ENCODE measurements around the gene LIFR.
"Not testable (repeated sequence)": the region's sequence is repeated elsewhere in the genome, so short reads cannot be mapped to it uniquely, and the experiment has no call there.

The LIFR gene

DNA sequence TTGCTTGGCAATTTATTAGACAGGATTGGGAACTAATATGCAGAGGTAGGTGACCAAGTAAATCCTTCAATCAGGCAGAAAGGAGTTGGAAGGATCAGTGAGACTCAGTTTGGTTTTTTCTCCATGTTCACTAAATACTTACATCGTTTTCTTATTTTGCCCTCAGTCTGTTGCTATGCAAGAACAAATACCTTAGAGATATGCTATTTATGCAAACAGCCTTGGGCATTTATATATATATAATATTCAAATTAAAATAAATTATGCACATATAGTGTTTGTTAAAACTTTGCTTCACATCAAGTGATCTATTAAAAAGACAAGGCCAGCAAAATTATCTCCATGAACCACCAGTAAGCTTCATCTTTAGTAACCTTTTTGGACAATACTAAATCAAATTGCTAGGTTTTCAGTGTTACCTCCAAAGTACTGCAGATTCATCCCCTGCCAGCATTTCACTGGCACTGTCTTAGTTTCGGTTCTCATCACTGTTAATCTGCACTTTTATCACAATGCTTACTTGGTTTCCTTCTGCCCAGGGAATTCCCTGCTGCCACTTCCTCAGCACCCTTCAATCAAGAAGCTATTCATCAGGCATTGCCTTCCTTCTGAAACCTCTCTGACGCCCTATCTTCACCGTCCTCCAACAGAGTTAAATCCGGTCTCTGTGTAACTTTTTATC is 26.0 kb upstream of the LIFR start:
- no peak for DNase-seq (ENCODE audit: low spot score)

DNA sequence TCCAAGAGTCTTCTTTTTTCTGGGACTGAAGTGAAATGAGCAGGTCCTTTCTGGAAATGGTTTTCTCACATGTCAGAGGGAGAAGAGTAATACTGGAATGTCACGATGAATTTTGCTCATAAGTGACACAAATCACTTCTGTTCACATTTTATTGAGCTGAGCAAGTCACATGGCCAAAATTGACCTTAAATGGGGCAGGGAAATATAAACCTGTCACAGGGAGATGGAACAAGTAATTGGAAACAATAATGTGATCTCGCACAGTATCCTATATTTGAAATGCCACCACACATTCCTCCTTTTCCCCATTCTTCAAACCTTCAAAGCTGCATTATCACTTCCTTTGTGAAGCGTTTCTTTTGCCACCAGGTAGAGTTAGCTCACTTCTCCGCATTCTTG is 25.2 kb upstream of the LIFR start:
- no peak for DNase-seq (ENCODE audit: low spot score)

DNA sequence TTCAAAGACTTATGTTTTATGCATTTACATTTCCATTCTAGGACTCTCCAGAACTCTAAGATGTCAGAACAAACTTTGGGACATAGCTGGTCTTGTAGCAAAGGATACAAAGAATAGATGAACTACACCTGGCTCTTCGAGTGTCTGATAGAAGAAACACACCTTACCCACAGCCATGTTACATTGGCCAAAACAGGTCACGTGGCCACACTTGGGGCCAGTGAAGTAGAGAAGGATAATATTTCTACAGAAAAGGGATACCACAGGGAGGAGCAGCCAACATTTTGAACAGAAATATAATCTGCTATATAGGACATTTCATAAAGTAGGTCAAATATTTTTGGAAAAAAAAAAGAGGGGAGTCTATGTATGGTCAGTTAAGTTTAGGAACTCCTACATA is 22.7 kb upstream of the LIFR start:
- DNase-seq (ENCODE audit: low spot score) = no peak

DNA sequence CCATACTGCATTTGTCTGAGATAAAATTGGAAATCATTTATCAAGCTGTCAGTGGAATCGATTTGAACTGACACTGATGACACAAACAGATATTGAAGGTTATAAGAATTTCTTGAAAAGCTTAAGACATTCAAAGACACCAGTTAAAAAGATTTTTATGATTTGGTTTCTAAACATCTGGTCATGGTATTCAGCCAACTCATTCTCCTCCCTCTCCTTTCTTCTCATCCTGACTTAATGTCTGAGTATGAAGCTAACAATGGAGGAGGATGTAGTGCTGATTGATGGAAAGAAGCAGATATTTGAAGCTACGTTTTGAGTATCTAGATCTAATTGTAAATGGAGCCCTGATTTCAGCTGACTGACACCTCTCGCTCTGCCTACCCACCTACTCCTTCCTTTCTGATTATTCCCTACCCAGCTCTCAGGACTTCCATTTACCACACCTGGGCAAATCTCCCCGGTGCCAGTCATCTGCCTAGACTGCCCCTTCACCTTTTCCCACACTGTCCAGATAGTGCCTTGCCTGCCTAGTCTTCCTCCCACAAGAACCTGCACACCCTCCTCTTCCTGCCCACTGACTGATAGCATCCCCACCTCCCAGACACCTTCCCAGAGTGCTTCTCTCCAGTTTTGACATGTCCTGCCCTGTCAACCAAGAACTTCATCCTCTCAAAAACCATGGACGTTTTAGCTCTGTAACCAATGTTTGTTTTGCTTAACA is 20.7 kb upstream of the LIFR start:
- DNase-seq (ENCODE audit: low spot score) = no peak

DNA sequence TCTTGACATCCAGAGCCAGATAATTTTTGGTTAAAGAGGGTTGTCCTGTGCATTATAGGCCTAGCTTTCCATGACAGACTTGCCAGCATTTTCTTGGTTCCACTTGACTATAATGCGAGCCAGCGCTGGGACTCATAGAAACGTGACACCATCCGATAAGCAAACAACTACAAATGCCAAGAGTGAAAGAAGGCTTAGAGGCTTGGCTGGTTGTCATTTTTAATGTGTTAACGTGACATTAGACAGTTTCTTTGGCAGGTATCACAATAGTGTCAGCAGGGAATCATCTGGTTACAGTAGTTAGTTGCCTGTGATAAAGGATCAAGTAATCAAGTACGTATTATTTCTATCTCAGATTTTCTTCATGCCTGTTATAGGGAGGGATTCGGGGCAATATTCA is 20.0 kb upstream of the LIFR start:
- no peak for DNase-seq (ENCODE audit: low spot score)

DNA sequence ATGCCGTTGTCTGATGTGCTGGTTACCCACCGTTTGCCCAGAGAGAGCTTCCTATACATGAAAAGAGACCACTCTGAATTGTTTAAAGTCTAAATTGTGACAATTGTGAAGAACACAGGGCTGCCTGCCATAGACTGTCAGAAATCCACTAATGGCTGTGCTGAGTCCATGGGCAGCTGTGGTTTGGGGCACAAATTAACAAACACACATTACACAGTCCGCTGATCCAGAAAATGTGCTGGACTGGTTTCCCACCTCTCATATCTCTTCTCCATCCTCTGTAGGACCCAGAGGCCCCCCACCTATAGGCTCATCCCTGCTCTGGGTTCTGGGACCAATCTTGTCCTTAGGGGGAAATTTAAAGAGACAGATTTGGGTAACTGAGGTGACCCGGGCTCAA is 19.0 kb upstream of the LIFR start:
- DNase-seq (ENCODE audit: low spot score) = no peak

DNA sequence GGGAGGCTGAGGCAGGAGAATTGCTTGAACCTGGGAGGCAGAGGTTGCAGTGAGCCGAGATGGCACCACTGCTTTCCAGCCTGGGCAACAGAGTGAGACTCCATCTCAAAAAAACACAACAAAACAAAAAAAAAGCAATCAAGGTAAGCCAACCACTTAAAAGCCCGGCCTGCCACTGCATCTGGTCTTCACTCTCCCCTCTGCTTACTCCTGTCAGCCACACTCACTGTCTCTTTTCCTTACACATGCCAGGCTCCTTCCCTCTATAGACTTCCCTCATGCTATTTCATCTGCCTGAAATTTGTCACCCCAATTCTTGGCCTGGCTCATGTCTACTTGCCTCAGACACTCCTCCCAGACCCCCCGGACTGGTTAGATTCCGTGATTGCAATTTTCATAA is 17.6 kb upstream of the LIFR start:
- DNase-seq (ENCODE audit: low spot score) = no peak

DNA sequence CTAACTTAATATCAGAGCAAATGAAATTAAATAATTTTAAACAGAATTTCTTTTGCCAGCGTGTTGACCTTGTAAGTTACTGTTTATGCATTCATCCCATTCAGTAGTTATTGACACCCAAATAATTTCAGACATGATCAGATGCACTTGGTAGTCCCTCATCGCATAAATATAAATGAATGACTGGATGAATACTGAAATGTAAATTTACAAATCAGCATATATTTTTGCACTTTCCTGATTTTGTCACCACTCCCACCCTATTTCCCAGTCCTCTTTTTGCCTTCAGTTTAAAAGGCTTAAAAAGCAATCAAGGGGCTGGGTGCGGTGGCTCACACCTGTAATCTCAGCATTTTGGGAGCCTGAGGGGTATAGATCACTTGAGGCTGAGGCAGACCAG is 17.1 kb upstream of the LIFR start:
- DNase-seq (ENCODE audit: low spot score) = no peak

DNA sequence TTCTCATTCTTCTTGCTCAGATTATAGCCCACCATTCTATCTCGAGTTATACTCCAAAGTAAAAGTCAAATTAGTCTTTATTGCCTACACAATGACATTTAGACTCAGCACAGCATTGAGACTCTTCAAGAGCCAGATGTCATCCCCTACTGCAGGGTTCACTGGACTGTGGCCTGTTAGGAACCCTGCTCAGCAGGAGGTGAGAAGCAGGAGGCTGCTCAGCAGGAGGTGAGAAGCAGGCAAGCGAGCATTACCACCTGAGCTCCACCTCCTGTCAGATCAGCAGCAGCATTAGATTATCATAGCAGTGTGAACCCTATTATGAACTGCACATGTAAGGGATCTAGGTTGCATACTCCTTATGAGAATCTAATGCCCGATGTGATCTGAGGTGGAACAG is 12.7 kb upstream of the LIFR start:
- no peak for DNase-seq (ENCODE audit: low spot score)

DNA sequence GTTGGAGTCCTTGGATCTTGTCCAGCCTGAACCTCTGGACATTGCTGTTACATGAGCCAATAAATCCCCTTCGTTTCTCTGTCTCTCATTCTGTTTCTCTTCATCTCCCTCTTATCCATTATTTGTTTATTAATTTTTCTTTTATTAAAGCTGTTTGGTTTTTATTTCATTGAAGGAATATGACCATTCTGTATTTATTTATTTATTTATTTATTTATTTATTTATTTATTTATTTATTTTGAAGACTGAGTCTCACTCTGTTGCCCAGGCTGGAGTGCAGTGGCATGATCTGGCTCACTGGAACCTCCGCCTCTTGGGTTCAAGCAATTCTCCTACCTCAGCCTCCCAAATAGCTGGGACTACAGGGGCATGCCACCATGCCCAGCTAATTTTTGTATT is 10.9 kb upstream of the LIFR start:
- not testable (repeated sequence) for DNase-seq (ENCODE audit: low spot score)

DNA sequence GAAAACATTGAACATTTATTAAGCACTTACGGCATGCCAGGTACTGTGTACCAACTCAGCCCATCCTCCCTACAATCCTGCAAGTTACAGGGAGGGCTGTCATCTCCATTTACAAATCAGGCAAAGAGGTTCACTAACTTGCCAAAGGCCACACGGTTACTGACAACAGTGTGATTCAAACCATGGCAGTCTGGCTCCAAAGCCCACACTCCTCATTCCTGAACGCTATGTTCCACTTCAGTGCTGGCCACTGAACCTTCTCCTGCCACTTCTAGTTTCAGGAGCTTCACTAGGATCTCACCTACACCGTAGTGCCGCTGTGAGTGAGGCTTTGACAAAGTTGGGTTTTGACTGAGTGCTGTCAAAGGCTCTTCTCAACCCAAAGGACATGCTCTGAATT is 7.2 kb upstream of the LIFR start:
- DNase-seq (ENCODE audit: low spot score) = no peak

DNA sequence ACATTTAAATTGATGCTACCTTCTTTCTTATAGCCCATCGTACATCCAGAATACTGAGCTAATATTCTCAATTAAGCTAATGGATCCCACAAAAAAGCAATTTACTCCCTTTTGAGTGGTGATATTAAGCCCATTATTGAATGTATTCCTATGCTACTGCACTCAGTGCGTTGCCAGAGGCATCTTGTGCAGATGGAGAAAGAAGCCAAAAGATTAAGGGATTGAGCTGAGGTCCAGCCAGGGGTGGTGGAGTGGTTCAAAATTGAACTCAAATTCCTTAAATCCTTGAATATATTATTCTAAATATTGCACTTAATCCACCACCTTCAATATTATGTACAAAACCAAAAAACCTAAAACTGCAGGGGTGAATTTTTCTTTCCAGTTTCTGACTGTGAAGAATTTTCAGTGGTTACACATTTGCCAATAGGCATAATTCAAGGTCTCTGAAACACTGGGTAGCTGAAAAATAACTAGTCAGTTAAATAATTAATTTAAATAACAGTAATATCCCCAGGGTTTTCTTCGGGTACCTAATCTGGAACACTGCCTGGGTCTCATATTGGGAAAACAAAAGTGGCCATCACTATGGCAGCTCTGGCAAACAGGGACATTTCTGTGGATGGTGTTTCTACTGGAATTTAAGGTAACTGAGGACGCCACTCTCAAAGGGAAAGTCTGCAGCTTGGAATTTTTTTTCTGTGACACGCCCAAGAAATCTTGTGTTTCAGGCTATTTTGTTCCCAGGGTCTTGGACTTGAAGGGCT is 6.2 kb upstream of the LIFR start:
- DNase-seq (ENCODE audit: low spot score) = no peak

DNA sequence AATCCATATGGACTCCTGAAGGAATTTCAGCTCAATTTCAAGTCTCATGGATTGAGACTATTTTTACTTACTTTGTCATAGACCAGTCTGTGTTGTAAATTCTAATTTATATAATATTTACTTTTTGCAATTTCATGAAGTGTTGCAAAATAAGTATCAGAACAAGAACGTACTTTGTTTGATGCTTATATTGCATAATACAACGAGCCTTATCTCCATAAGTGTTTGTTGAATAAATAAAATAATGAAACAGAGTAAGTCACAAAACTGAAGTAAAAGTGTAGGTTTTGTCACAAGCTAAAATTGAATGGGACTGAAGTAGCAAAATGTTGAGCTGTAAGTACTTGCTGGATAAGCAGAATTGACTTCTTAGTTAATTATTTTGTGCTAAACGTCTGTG is 3.0 kb upstream of the LIFR start:
- DNase-seq (ENCODE audit: low spot score) = no peak

DNA sequence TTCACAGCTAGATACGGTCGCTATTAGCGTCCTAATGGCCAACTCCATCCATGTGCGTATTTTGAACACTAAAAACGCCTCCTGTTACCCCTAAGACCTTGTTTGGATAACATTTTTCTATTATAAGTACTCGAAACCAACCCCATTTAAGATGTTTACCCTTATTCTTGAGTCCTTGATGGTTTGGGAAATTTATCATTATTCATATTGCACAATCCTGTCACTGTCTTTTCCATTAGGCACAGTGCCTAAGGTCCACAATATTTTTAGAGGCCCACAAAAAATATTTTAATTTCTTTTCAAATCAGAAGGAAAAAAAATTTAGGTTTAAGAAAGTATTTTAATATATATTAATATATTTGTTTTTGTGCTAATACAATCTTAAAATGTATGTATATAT is 1.3 kb upstream of the LIFR start:
- DNase-seq (ENCODE audit: low spot score) = no peak

DNA sequence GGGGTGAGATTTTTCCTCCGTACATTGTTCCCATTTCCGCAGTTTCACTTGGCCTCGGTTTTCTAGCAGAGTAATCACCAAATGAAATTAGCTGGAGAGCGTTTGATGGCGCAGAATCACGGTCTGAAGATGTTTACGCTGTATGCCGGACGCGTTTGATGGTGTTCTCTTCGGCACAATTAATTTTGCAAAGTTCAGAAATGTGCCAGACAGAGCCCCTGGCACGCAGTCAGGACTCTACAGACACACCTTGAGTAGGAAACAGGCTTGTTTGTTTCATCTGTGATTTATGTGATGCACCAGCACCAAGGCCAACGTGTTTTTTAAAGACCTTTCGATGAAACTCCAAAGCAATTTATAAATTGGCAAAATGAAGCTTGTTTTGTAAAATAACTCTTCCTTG is 863 bp upstream of the LIFR start:
- DNase-seq (ENCODE audit: low spot score) = no peak

DNA sequence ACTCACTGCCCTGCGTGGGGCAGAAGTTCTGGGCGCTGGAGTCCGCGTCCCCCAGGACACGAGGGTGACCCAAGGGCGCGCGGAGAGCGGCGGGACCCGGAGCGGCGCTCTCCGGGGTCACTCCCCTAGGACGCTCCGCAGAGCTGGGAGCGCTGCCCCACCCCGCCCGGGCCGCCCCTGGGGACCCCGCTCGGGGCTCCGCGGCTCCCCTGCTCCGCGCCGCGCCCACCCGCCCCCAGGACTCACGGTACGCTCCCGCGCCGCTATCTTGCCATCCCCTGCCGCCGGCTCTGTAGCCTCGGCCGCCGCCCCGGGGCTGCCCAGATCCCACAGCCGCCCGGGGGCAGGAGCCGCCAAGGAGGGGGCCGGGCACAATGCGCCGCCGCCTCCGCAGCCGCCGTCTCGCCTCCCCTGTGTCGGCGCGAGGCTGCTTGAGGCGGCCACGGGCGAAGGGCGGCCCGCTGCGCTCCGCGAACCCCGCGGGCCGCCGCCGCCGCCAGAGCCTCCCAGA is 303 bp downstream of the LIFR start:
- no peak for DNase-seq (ENCODE audit: low spot score)

DNA sequence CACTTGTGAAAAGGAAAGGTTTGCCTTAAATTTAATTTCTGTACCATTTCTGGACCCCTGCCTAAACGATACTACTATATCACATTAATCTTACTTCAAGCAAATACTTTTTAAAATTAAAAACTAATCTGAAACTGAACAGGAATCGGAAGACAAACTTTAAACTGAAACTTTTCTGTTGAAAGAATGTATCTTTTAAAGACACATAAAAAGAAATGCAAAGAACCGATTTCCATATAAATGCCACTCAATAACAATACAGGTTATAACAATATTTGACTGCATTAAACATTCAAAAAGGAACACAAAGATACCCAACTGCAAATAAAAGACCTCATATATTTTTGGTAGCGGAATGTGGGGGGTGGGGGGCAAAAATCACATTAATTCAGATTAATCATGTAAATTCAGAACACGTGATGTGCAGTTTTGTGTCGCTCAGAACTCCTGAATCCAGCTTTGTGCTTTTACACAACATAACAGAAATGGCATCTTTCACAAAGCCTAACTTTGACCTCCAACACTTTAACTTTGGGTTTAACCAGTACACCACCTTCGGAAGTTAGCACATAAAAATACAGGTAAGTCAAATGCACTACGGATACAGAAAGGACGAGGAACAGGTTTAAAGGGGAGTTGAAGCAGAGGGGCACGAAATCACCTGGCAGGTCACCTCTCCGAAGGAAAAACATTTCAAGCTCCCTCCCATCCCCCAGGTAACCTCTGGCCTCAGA is 925 bp downstream of the LIFR start:
- DNase-seq (ENCODE audit: low spot score) = no peak

DNA sequence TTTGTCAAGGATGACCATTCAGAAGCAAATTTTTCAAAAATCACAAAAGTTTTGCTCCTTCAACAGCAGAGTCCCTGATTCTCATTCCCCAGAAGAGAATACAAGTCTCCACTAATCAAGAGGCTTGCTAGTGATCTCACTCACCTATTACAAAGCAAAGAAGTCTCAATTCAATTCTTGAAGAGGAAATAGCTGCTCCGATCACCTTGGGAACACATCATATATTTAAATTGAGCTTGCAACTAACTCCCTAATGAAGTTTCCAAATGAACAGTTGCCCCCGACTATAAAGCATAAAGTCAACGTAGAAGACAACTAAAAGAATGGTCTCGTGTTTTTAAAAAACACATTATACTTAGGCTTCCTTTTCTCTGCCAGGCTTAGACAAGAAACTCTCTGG is 1.6 kb downstream of the LIFR start:
- no peak for DNase-seq (ENCODE audit: low spot score)

DNA sequence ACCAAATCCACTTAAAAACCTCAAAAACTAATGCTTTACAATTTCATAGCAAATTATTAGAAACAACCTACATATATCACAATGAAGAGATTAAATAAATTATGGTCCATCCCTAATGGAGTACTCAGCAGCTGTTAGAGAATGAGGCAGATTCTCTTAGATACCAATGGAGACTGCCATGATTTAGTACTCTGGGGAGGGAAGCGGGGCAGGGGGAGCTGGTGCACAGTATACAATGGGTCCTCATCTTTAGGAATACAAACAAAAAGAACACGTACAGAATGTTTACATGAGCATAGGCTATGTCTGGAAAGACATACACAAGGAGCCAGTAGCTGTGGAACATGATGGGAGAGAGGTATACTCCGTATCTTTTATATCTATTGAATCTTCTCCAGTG is 2.0 kb downstream of the LIFR start:
- no peak for DNase-seq (ENCODE audit: low spot score)

DNA sequence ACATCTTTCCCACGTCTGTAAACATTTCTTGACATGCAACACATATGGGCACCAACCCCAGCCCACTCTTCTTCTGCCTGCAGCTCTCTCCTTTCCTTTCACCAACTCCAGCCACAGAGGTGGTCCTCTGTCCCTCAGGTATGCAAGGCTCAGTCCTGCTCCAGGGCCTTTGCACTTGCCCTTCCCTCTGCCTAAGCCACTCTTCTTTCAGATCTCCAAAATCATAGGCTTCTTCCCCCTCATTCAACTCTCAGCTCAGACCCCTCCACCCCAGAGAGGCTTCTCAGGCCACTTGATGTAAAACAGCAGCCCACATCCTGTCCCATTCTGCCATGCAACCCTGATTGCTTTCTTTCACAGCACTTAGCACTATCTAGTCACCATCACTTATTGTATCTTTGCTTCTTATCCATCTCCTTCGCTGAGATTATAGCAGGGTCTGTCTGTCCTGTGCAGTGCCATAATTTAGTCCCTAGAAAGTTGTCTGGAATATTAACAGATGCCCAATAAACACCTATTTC is 3.4 kb downstream of the LIFR start:
- DNase-seq (ENCODE audit: low spot score) = no peak

DNA sequence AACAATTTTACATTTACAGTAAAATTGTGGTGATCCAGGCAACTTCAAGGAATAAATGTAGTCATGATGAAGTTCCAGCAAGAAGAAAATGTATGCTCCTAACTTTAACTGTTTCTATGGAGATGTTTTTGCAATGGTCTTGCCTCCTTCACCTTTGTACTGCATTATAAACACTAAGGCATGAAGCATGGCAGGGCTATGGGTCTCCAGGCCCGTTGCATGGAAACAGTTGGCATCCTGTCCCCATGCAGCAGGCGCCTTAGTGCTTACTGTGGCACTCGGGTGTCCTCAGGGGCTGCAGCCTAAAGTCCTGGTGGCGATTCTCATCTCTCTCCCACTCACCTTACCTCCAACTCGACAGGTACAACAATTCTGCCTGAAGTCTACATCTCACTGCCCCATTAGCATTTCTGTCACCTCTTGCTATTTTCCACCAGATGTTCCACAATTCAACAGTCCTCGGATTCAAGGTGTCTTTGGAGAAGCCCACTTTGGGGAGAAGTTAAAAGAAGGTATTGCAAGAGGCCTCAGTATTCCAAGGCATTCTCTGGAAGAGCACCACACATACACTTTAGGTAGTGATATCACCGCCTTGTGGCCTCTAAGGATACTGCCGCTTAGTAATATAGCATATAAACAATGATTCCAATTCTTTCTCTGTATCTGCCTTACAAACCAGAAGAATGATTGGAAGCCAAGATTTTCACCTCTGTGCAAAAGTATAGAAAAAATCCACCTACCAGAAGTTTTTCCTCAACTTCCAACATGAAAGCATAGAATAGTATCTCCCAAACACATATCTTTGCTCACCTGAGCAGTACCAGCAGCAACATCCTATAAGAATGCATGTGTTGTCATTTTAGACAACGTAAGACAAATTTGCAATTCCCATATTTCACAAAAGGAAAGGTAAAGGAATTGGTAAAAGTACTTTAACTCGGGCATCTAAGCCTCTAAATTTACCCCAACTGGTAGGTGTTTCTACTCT is 5.1 kb downstream of the LIFR start:
- peak; percentile 24 for DNase-seq (ENCODE audit: low spot score)

All from SW480 (cell line).